Measurements from ENCODE around the gene DUSP16.

DUSP16 gene

DNA sequence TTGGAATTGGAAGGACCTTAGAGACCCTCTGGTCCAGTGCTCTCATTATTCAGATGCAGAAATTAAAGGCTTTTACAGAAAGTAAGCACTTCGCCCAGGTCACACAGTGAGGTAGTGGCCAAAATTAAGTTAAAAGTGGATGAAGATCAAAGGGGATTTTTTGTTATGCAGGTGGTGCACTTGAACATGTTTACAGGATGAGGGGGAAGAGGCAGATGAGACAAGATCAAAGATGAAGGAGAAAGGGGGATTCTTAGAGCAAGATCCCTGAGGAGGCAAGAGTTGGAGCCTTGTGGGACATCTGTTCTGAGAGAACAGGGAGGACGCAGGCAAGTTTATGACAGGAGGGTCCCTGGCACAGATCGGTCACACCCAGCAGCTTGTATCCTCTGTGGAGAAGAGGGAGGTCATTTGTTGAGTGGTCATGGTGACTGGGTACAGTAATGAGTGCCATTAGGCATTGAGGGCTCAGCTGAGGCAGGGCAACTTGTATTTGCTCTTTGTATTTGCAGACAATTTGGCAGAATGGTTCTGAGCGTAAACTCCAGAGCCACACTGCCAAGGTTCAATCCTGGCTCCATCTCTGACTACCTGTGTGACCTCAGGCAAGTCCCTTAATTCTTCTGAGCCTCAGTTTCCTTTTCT, 121.8 kb downstream of the DUSP16 start:
- no peak for DNase-seq (ENCODE audit: low read depth in 2 of 2)

DNA sequence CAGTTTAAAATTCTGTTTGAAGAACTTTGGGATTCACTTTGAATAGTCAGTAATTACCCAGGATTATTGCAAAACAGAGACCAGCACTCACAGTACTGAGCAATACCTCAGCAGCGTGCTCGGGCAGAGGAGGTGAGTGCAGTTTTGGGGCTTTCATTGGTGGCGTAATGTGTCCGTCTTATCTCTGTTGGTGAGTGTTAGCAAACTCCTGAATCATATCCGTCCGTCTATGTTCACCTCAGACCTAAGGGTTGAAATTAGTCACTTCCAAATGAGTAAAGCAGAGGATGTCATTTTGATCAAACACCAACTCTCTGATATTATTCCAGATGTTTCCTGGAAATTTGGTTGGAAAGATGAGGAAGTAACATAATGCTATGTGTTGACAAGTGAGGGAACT, 123.0 kb downstream of the DUSP16 start:
- peak in 1 of 2 donors; percentile 16 for DNase-seq (ENCODE audit: low read depth in 2 of 2)

DNA sequence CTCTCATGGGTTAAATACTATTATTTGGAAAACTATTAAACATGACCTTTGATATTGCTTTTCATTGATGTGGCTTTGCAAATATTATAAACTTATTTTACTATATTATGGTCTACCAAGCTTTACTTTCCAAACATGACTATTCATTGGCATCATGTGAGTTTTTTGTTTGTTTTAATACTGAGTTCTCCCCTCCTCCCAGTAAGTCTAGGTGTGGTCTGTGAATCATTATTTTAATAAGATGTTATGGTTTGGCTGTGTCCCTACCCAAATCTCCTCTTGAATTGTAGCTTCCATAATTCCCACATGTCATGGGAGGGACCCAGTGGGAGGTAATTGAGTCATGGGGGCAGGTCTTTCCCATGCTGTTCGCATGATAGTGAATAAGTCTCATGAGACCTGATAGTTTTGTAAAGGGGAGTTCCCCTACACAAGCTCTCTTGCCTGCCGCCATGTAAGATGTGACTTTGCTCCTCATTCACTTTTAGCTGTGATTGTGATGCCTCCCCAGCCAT, 125.8 kb downstream of the DUSP16 start:
- DNase-seq (ENCODE audit: low read depth in 2 of 2): no peak

DNA sequence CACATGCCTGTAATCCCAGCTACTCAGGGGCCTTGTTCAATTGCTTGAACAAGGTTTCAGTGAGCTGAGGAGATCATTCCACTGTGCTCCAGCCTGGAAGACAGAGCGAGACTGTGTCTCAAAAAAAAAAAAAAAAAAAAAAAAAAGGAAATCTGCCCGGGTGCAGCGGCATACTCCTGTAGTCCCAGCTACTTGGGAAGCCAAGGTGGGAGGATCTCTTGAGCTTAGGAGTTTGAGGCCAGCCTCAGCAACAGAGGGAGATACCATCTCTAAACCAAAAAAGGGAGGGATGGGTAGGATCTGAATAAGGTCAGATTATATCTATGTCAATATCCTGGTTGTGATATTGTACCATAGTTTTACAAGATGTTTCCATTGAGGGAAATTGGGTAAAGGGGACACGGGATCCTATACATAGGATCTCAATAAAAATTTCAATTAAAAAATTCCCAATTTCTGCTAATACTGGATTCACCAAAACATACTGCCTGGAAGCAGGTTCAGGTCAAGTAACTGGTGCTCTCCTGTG, 129.4 kb downstream of the DUSP16 start:
- DNase-seq (ENCODE audit: low read depth in 2 of 2): no peak

DNA sequence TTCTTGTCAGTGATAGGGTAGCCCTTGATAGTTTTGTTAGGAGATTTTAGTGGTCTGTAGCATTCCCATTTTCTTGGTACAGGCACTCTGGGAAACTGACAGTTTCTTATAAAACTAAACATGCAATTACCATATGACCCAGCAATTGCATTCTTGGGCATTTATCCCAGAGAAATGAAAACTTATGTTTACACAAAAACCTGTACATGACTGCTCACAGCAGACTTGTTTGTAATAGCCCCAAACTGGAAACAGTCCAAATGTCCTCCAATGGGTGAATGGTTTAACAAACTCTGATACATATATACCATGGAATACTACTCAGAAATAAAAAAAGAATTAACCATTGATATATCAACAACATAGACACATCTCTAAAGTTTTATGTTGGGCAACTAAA, 130.3 kb downstream of the DUSP16 start:
- no peak for DNase-seq (ENCODE audit: low read depth in 2 of 2)

DNA sequence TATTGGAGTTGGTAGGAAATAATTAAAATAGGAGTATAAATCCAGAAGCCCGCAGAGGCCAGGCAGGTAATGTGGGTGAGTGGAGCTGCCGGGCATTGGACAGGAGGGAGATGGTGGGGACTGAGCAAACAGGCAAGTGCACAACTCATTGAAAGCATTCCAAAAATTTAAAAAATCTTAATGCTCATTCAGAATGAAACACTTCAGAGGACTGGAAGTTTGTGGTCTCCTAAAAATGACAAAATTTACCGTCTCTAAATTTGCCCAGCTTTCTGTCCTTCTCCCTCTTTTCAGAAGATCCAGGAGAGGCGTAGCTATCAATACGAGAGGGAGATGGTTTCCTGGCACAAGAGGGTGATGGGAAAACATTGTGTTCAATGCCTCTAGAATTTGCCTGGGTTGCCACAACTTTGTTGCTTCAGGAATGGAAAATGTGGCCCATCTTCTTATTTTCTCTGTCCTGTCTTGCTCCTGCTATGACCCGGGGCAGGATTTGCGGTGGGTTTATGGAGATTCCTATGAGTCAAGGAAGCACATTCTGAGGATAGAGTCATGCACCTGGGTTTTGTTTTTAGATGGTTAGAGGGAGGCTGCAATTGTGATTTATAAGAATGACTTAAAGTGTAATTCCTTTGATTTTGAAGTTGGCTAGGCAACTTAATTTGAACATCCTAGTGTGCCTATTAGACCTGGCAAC, 133.6 kb downstream of the DUSP16 start:
- DNase-seq (ENCODE audit: low read depth in 2 of 2): no peak

DNA sequence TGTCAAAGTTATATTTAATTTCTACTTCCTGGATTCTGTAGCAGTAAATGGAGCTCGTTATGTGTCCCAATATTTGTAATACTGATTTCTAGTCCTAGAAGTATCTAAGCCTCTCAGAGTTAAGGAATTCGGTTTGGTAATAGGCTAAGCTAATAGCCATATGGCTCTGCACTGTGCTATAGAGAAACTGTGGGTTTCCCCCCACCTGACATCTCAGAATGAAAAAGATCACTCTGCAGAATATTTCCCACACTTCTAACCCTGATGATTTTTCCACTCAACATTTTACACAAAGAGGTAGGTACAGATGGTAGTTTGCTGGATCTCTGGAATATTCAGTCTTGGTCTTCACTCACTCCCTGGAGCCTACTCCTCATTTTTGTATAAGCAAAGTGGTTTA, 134.6 kb downstream of the DUSP16 start:
- no peak for DNase-seq (ENCODE audit: low read depth in 2 of 2)

DNA sequence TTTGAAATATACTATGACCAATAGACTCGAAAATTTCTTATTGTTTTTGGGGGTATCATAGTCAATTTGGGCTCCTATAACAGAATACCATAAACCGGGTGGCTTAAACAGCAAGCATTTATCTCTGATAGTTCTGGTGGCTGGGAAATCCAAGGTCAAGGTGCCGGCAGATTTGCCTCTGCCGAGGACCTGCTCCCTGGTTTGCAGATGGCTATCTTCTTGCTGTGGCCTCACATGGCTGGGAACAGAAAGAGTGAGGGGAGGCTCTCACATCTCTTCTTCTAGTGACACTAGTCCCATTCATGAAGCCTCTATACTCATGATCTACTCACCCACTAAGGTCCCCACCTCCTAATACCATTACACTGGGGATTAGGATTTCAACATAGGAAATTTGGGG, 135.1 kb downstream of the DUSP16 start:
- no peak for DNase-seq (ENCODE audit: low read depth in 2 of 2)

DNA sequence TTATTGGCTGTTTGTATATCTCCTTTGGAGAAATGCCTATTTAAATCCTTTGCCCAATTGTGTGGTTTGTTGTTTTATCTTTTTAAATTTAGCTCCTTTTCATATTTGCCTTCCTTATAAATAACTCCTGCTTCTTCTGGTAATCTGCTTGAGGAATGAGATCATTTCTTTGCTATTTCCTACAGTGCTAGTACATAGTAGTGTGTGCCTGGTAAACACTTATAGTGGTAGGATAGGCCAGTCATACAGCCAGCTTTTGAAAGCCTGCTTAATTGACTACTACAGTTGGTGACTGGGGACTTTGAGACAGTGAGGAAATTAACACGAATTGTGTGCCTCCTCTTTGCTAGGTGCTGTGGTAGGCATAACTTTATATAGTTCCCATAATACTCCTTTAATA, 137.0 kb downstream of the DUSP16 start:
- DNase-seq (ENCODE audit: low read depth in 2 of 2): no peak

DNA sequence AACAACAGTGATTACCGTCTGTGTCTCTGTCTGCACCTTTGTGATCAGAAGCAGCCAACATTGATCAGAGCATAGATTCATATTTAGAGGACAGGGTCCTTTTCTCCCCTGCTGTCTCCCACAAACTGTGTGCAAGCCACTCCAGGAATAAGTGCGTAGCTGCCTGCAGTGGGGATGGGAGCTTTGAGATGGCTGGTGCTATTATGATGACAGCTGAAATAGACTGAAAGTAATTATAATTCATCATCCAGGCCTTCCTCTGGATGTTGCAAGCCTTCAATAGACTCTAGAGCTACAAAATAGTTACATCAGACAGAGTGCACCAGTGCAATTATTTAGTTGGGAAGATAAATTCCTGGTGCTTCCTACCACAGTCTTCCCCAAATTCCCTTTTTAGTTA, 137.7 kb downstream of the DUSP16 start:
- DNase-seq (ENCODE audit: low read depth in 2 of 2): no peak
